Colonic mucosa (tissue), 4 donors: Measurements from ENCODE around the gene PIP5K1C. TPM values are rescaled to one million over a fixed set of nuclear protein-coding genes. Genes with fewer than 3 reads are reported as not detected.
A peak's percentile ranks its signal among the peaks of the same experiment; 100 is the strongest.

Experiments used
- DNase-seq: peaks from one replicate; pipeline ENCODE4 v3.0.0-alpha.2; 2020
- H3K27ac ChIP-seq: fragments of 200-600 bp; one replicate; pipeline ENCODE4 v1.8.0; 2021
- H3K27me3 ChIP-seq: fragments of 200-600 bp; one replicate; pipeline ENCODE4 v1.8.0; 2021
- H3K36me3 ChIP-seq: fragments of 200-600 bp; one replicate; pipeline ENCODE4 v1.8.0; 2021
- H3K4me1 ChIP-seq: fragments of 200-600 bp; one replicate; pipeline ENCODE4 v1.8.0; 2021; ENCODE audit warnings: mild to moderate bottlenecking
- H3K4me3 ChIP-seq: fragments of 200-600 bp; one replicate; pipeline ENCODE4 v1.8.0; 2021
- H3K9ac ChIP-seq, 2 donors: one replicate each; pipeline ENCODE4 v1.7.0; 2013; ENCODE audit warnings: control low read depth in 2 of 2, low read depth in 2 of 2, low read length in 2 of 2
- H3K9me3 ChIP-seq: fragments of 200-600 bp; one replicate; pipeline ENCODE4 v1.8.0; 2021
- CTCF ChIP-seq: fragments of 200-600 bp; IDR thresholded peaks from one replicate; pipeline ENCODE4 v1.8.0; 2022; ENCODE audit warnings: antibody characterized with exemption, mild to moderate bottlenecking
- intact Hi-C: fragments of 100-400 bp; cut with DNase I; formaldehyde crosslinking; loops from one replicate; pipeline ENCODE4 v1.14.1; 2022
- total RNA-seq, 2 donors: library from RNA; stranded (reverse); fragmentation: NEBNext Ultra II Directional in 1 of 2; extraction: Animal tissue kit (Norgen Biotek cat#: 25700) in 1 of 2; gene quantifications; one replicate each; pipeline ENCODE4 v1.2.1, GENCODE V29; 2021
- donor health status: healthy.
- donor health status: DM: no; HTN: no; CAD: no.
- donor health status: DM: no; HTN: no; CAD: no.

The PIP5K1C gene
- total RNA-seq, 2 donors from 2014 or later: 22.8 to 31.2 TPM

DNA sequence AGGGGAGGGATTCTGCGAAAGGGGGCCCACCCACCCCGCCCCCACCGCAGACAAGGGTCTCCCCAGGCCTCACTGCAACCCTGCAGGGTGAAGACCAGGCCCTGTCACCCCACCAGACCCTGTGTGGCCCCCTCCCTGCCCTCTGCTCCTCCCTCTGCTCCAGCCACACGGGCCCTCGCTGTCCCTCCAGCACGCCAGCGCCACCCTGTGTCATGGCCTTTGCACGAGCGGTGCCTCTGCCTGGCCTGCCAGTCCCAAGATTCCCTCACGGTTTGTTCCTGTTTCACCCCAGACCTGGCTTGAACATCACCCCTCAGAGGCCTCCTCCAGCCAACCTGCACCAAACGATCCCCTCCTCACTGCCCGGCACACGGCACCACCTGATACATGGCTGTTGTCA lies 27.3 kb downstream of the PIP5K1C start:
- no peak for TF ChIP-seq CTCF
- H3K36me3 ChIP-seq: no peaks in the 10 kb centered on the region
- H3K9me3 ChIP-seq: no peaks in the 10 kb centered on the region
- peaks cover 6% of the 10 kb centered on the region for H3K4me1 ChIP-seq
- H3K9ac ChIP-seq: no peak overlapping the region
- intact Hi-C loops: no loop called here
- no peak overlapping the region for H3K27ac ChIP-seq
- H3K4me3 ChIP-seq: no peak overlapping the region
- no peak for DNase-seq
- H3K27me3 ChIP-seq: no peaks in the 10 kb centered on the region

GRCh38 chr19:3672575-3672948 lies 27.7 kb downstream of the PIP5K1C start:
- H3K27ac ChIP-seq: no peak overlapping the region
- intact Hi-C loops: no loop called here

GRCh38 chr19:3671680-3672574 lies 28.3 kb downstream of the PIP5K1C start:
- Histone ChIP-seq H3K36me3 (no peaks in the 10 kb centered on the region), H3K27ac (peak overlapping the region; percentile 76), H3K9ac (peak overlapping the region in 1 of 2 donors; percentile 84), H3K27me3 (no peaks in the 10 kb centered on the region), H3K4me1 (peaks cover 6% of the 10 kb centered on the region), H3K4me3 (no peak overlapping the region), H3K9me3 (no peaks in the 10 kb centered on the region)
- intact Hi-C loops: no loop called here
- DNase-seq: no peak
- TF ChIP-seq CTCF: no peak

More at GRCh38 chr19:3672575-3672948, 27.7 kb downstream of the PIP5K1C start:
- H3K4me3 ChIP-seq: no peak overlapping the region
- H3K9ac ChIP-seq: no peak overlapping the region
- no peak for TF ChIP-seq CTCF
- peaks cover 6% of the 10 kb centered on the region for H3K4me1 ChIP-seq
- H3K27me3 ChIP-seq: no peaks in the 10 kb centered on the region
- H3K36me3 ChIP-seq: no peaks in the 10 kb centered on the region
- no peaks in the 10 kb centered on the region for H3K9me3 ChIP-seq
- DNase-seq: no peak

DNA sequence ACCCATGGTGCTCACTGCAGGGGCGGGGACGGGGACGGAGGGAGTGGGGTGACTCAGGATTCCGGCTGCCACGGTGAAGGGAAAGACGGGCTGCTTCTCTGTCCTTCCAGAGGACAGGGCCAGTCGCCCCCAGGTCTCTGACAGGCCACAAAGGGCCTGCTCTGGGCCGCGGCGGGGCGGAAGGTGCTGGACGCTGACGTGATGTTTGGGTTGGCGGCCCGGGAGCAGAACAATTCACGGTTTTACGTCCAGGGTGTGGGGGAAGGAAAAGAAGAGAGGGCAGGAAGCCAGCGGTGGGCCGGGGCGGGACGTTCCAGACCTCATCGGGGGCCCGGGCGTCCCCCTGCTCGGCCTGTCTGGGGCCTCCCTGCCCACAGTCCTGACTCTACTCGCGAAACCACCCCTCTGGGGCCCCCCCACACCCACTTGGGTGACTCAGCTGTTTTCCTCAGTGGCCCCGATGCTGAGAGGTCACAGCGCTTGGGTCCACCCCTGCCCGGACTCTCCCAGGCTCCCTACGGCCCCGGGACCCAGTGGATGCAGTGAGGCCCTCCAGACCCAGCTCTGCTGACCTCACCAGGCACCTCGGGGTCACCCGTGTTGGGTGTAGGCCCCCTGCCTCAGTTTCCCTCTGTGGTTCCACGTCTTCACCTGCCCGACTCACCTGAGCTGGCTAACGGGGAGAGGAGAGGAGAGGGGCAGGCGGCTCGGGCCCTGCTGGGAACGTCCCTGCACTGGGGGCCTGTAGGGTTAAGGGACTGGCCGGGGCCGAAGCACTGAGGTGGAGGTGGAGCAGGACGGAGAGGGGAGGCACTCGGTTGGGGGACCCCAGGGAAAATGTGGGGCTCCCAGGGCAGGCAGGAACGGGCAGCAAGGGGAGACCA lies 29.2 kb downstream of the PIP5K1C start:
- TF ChIP-seq CTCF: no peak
- H3K4me1 ChIP-seq: peaks cover 6% of the 10 kb centered on the region
- H3K36me3 ChIP-seq: no peaks in the 10 kb centered on the region
- no peaks in the 10 kb centered on the region for H3K27me3 ChIP-seq
- peak overlapping the region; percentile 76 for H3K27ac ChIP-seq
- intact Hi-C loops: no loop called here
- peak overlapping the region; percentile 55 to 84 for H3K9ac ChIP-seq
- H3K4me3 ChIP-seq: no peak overlapping the region
- DNase-seq: peak; percentile 51
- no peaks in the 10 kb centered on the region for H3K9me3 ChIP-seq

- no peaks in the 10 kb centered on the region for H3K27me3 ChIP-seq
- peak; percentile 49 for DNase-seq
- intact Hi-C loops: no loop called here
- peaks cover 6% of the 10 kb centered on the region for H3K4me1 ChIP-seq
- TF ChIP-seq CTCF: no peak
- no peaks in the 10 kb centered on the region for H3K9me3 ChIP-seq
- H3K36me3 ChIP-seq: no peaks in the 10 kb centered on the region
- peak overlapping the region; percentile 76 for H3K27ac ChIP-seq
- no peak overlapping the region for H3K4me3 ChIP-seq
- H3K9ac ChIP-seq: peak overlapping the region; percentile 55 to 84
These were observed 30.1 kb downstream of the PIP5K1C start for GRCh38 chr19:3669947-3670795.
